HG02981 (cell line): ENCODE data around the gene UBE2Q2.
"Not testable (repeated sequence)": the region's sequence is repeated elsewhere in the genome, so short reads cannot be mapped to it uniquely, and the experiment has no call there.

Experiments used
- ATAC-seq: cut with Tn5 transposase; IDR thresholded peaks from one replicate; pipeline ENCODE4 v1.9.1; 2021; ENCODE audit warnings: mild to moderate bottlenecking, moderate library complexity; ENCODE audit not compliant: unreplicated experiment

UBE2Q2 gene

DNA sequence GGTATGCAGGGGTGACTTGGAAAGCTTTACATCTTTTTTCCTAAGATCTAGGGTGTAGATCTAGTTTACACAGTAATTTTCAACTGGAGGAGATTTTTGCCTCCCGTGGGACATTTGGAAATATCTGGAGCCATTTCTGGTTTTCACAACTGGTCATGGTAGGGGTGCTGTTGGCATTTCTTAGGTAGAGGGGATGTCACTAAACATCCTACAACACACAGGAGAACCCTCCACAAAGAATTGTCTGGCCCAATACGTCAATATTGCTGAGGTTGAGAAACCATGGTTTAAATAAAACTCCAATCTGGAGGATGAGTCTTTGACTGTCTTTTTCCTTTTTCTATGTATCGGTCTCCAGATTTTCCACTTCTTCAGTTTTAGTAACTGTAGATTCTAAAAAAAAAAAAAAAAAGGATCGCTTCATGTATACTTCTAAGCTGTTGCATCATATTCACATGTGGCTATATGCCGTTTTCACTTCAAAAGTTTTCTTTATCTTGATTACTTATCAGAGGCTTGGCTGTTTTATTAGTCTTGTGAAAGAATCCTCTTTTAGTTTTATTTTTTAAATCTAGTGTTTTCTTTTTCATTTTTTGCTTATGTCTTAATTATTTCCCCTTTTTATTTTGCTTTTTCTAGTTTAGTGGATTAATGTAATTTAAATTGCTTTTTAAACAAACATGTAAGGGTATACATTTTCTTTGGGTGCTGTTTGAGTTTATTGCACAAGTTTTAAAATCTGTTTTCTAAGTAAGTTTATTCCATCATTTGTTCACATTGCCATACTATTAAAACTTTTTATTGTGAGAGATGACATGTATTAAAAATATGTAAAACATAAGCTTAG lies 21.2 kb downstream of the UBE2Q2 start:
- ATAC-seq: no peak

DNA sequence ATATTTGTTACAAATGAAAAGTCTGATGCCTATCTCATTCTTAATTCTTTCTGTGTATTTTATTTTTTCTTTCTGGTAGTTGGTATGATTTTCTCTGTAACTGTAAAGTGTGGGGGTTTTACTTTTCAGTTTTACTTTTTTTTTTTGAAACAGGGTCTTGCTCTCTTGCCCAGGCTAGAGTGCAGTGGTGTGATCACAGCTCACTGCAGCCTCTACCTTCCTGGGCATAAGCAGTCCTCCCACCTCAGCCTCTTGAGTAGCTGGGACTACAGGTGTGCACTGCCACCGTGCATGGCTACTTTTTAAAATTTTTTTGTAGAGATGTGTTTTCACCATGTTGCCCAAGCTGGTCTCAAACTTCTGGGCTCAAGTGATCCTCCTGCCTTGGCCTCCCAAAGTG lies 22.8 kb downstream of the UBE2Q2 start:
- not testable (repeated sequence) for ATAC-seq

- no peak for ATAC-seq
Observed at GRCh38 chr15:75866916-75867315, 23.7 kb downstream of the UBE2Q2 start.

- no peak for ATAC-seq
Observed at GRCh38 chr15:75867449-75867848, 24.2 kb downstream of the UBE2Q2 start.

DNA sequence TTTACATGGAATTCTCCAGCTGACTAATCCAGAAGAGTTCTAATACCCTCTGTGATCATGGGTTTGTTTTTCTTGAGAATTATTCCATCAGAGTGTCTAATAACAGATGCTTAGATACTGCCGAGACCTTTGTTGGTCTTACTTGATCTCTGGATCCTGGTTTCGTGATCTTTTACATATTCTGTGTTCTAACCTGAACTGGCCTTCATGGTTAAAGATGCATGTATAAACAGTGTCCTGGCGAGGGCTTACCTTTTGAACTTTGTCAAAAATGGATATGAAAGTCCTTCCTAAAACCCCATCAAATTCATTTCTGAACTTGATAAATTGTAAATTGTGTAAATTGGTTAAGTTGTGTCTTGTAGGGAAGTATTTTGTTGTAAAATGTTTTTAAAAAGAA lies 24.8 kb downstream of the UBE2Q2 start:
- no peak for ATAC-seq

GRCh38 chr15:75869446-75869845 lies 26.2 kb downstream of the UBE2Q2 start:
- no peak for ATAC-seq

GRCh38 chr15:75871589-75871988 lies 28.3 kb downstream of the UBE2Q2 start:
- ATAC-seq: not testable (repeated sequence)

- no peak for ATAC-seq
Observed at GRCh38 chr15:75872403-75872990, 29.2 kb downstream of the UBE2Q2 start.

- no peak for ATAC-seq
Observed at GRCh38 chr15:75884041-75884440, 40.8 kb downstream of the UBE2Q2 start.

DNA sequence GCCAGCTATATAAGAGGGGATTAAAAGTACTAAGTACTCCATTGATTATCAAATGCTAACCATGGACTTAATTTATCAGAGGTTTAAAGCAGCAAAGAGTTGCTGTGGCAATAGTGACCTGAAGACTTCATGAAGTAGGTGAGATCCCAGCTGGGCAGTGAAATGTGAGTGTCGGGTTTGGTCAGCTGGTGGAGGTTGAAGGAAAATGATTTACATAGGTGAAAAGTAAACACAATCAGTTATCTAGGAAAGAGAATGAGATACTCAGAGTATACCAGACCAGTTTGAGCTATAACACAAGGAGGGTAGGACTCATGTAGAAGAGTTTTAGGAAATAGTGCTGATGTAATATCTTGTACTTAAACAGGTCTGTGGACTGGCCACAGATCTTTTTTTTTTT lies 43.9 kb downstream of the UBE2Q2 start:
- no peak for ATAC-seq

DNA sequence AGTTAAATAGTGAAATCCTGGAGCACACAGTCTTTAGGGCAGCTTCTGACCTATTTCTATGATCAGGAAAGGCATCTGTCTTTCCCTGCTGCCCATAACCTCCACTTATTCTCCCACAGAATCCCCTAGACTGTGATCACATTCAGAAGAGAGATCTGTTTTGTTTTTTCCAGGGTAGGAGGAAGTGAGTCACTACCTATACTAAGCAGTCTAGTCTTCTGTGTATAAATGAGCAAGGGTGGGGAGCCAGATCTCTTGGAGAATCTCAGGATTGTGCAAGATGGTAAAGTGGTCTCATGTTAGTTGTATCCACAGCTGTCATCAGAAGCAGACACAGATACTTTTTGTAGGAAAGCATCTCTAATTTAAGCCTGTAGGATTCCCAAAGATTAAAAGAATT lies 48.6 kb downstream of the UBE2Q2 start:
- no peak for ATAC-seq

- ATAC-seq: no peak
Observed at GRCh38 chr15:75895731-75896130, 52.5 kb downstream of the UBE2Q2 start.

DNA sequence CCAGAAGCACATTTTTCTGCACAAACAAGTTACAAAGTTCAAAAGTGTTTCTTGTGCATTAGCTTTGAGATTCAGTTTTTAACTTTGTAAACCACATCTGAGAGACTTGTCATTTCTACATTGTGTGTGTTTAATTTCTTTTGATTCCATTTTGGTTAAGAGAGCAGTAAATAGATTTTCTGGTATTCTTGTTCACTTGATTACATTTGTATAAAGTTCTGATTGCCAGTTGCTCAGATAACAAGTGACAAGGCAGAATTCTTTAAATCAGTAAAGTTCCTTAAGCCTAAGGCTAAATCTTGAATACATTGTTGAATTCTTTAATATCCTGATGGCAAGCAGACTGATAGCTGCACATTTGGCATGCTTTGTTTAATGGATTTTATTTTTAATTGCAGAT lies 57.3 kb downstream of the UBE2Q2 start:
- ATAC-seq: no peak

DNA sequence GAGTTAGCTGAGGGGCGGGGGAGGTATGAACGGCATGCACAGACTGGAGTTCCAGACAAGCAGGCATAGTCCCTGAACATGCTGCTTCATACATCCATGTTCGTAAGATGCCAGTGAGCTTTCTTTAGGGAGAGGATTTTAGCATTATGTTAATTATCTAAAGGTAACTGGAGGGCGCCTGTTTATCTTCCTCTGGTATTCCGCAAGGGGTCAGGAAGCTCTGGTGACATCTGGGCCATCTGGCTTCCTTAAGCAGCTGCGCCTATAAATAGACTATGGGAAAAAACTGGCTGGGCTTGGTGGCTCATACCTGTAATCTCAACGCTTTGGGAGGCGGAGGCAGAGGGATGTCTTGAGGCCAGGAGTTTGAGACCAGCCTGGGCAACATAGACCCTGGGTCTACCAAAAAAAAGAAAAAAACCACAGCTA lies 58.9 kb downstream of the UBE2Q2 start:
- no peak for ATAC-seq

GRCh38 chr15:75903331-75904239 lies 60.3 kb downstream of the UBE2Q2 start, which contains the start of gene FBXO22:
FBXO22 (plus strand) TSS chr15:75903878; CDS start chr15:75903964, 86 bp downstream.
- peak; percentile 96 for ATAC-seq

DNA sequence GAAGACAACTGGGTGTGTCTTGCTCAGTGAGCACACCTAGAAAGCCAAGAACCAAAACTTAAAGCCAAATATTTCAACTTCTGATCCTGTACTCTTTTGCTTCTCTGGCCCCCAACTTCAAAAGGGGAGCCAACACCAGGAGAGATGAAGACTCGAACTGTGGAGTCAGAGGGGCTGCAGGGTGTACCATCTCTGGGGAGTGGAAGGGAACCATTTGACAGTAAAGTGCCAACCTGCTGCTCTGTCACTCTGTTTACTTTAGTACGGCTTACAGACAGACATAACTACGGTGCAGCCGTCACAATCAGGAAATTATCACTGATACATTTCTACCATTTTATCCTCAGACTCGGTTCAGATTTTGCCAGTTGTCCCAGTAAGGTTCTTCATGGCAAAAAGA lies 62.0 kb downstream of the UBE2Q2 start:
- ATAC-seq: no peak

GRCh38 chr15:75910355-75910754 lies 67.1 kb downstream of the UBE2Q2 start:
- not testable (repeated sequence) for ATAC-seq

GRCh38 chr15:75916978-75917377 lies 73.7 kb downstream of the UBE2Q2 start:
- ATAC-seq: no peak

DNA sequence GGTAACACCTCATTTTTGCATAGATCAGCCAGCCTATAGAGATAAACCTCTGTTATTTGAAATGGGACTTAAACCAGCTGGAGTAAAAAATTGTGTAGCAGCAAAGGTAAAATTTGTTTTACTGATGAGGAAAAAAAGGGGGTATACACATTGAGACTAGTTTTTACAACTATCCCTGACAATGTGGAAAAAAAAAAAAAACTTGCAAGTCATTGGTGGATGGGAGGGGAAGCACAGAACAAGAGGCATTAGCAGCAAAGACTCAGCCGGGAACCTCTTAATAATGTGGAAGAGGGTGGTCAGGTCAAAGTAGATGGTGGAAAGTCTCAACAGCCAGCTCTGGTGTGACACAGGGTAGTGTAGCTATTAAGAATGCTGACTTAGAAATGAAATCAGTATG lies 74.9 kb downstream of the UBE2Q2 start:
- no peak for ATAC-seq

- ATAC-seq: no peak
Observed at GRCh38 chr15:75920079-75920478, 76.8 kb downstream of the UBE2Q2 start.
